Endodermal cell (in vitro differentiated cells): ENCODE results near the gene WNT7B. TPM values are rescaled to one million over a fixed set of nuclear protein-coding genes. Genes with fewer than 3 reads are reported as not detected.

ENCODE experiments used
- DNase-seq: peaks from one replicate; pipeline ENCODE4 v3.0.0-alpha.2; 2017
- H3K27ac ChIP-seq: 2 replicates; pipeline ENCODE4 v1.5.1; 2013; ENCODE audit warnings: mild to moderate bottlenecking, low read depth, low read length, moderate library complexity
- H3K27me3 ChIP-seq: 2 replicates; pipeline ENCODE4 v1.6.1; 2013; ENCODE audit warnings: mild to moderate bottlenecking, low read length, moderate library complexity; ENCODE audit not compliant: insufficient read depth, control insufficient read depth, poor library complexity, severe bottlenecking
- H3K36me3 ChIP-seq: 2 replicates; pipeline ENCODE4 v1.7.0; 2013; ENCODE audit warnings: mild to moderate bottlenecking, low read length, moderate library complexity; ENCODE audit not compliant: control insufficient read depth, insufficient read depth
- H3K4me1 ChIP-seq: one replicate; pipeline ENCODE4 v1.7.0; 2013; ENCODE audit warnings: low read length; ENCODE audit not compliant: control insufficient read depth, insufficient read depth
- H3K4me3 ChIP-seq: 2 replicates; pipeline ENCODE4 v1.5.1; 2013; ENCODE audit warnings: mild to moderate bottlenecking, low read length, moderate library complexity
- H3K9ac ChIP-seq: 2 replicates; pipeline ENCODE4 v1.6.1; 2013; ENCODE audit warnings: mild to moderate bottlenecking, low read length, moderate library complexity; ENCODE audit not compliant: poor library complexity, severe bottlenecking; ENCODE audit errors: extremely low read depth
- H3K9me3 ChIP-seq: 2 replicates; pipeline ENCODE4 v1.6.1; 2013; ENCODE audit warnings: mild to moderate bottlenecking, low read length, moderate library complexity; ENCODE audit not compliant: control insufficient read depth
- H3K27ac Mint-ChIP-seq: 2 replicates; pipeline ENCODE4 v1.8.0; 2020; ENCODE audit warnings: mixed read lengths
- H3K27me3 Mint-ChIP-seq: 2 replicates; pipeline ENCODE4 v1.8.0; 2021; ENCODE audit warnings: mild to moderate bottlenecking, mixed read lengths; ENCODE audit not compliant: insufficient read depth
- H3K36me3 Mint-ChIP-seq: 2 replicates; pipeline ENCODE4 v1.8.0; 2020; ENCODE audit warnings: low read depth, mixed read lengths
- H3K4me1 Mint-ChIP-seq: 2 replicates; pipeline ENCODE4 v1.8.0; 2020; ENCODE audit warnings: mixed read lengths
- H3K4me3 Mint-ChIP-seq: 2 replicates; pipeline ENCODE4 v1.8.0; 2020; ENCODE audit warnings: mild to moderate bottlenecking, moderate library complexity, mixed read lengths
- H3K9me3 Mint-ChIP-seq: 2 replicates; pipeline ENCODE4 v1.8.0; 2020; ENCODE audit warnings: mild to moderate bottlenecking, mixed read lengths
- WGBS, 2 experiments: methylation state at CpG; one replicate each; pipeline versions ENCODE4 v1.1.5 to v1.1.7; 2013; ENCODE audit warnings: missing lambda C conversion rate in 2 of 2, mixed read lengths in 1 of 2; ENCODE audit not compliant: insufficient coverage in 1 of 2, insufficient read length in 1 of 2; 5-methylcytosine and 5-hydroxymethylcytosine counted together
- total RNA-seq, 2 donors: library from RNA; stranded (reverse); fragmentation: NEBNext Ultra II Directional in 1 of 2; extraction: Animal tissue kit (Norgen Biotek cat#: 25700) in 1 of 2; gene quantifications; 2 replicates in 1 of 2; 3 replicates in 1 of 2; pipeline ENCODE4 v1.2.1, GENCODE V29; 2021
- TF ChIP-seq, protein P1 (sequence below): fragments of 200-600 bp; sonication (generic); conservative IDR thresholded peaks from 2 replicates; pipeline ENCODE4 v1.5.0; 2021; ENCODE audit warnings: antibody characterized with exemption, mild to moderate bottlenecking

WNT7B gene
- total RNA-seq, 2 donors from 2014 or later, result not detected

DNA sequence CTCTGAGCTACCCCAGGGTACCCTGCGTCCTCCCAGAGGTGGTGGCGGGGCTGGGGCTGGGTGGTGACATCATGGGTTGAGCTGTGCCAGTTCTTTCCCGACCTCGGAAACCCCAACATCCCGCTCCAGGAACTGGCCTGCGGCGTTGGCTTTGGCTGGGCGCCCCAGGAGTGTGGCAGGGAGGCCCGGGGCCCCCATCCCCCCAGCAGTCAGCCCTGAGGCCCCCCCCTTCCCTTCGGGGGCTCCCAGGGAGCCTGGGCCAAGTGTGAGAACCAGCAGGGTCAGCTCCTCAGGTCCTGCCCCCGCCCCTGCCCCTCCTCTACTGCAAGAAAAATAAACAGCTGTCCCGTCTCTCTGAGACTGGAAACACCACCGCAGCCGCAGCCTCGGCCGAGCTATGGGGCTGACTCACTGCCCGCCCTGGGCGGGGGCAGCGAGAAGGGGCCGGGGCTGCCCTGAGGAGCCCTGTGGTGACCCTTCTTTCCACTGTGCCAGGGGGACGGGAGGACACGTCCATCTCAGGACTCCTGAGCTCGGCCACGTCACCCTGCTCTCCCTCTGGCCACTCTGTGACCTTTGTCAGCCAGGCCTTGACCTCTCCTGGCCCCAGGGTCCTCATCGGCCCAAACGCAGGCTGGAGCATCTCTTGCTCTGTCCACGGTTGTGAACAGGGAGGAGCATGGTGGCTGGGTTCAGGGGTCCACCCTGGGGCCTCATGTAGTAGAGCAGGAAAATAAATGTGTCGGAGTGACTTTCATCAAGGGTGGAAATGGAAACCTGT is 73.4 kb downstream of the WNT7B start:
- no peak overlapping the region for H3K27ac ChIP-seq
- WGBS, 2 experiments, result 79 to 86% methylated on average over 16 to 28 of the region's 28 CpGs
- no peak overlapping the region for H3K4me3 ChIP-seq
- Mint-ChIP-seq H3K4me1 (no peaks in the 10 kb centered on the region), H3K36me3 (no peaks in the 10 kb centered on the region), H3K27ac (no peak overlapping the region), H3K27me3 (no peaks in the 10 kb centered on the region), H3K4me3 (no peak overlapping the region), H3K9me3 (no peaks in the 10 kb centered on the region)
- no peak for DNase-seq
- H3K9ac ChIP-seq, result no peak overlapping the region
- H3K9me3 ChIP-seq, result no peaks in the 10 kb centered on the region
- H3K36me3 ChIP-seq, result no peaks in the 10 kb centered on the region
- TF ChIP-seq, protein P1, sequence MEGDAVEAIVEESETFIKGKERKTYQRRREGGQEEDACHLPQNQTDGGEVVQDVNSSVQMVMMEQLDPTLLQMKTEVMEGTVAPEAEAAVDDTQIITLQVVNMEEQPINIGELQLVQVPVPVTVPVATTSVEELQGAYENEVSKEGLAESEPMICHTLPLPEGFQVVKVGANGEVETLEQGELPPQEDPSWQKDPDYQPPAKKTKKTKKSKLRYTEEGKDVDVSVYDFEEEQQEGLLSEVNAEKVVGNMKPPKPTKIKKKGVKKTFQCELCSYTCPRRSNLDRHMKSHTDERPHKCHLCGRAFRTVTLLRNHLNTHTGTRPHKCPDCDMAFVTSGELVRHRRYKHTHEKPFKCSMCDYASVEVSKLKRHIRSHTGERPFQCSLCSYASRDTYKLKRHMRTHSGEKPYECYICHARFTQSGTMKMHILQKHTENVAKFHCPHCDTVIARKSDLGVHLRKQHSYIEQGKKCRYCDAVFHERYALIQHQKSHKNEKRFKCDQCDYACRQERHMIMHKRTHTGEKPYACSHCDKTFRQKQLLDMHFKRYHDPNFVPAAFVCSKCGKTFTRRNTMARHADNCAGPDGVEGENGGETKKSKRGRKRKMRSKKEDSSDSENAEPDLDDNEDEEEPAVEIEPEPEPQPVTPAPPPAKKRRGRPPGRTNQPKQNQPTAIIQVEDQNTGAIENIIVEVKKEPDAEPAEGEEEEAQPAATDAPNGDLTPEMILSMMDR, result no peak
- H3K4me1 ChIP-seq, result no peaks in the 10 kb centered on the region
- H3K27me3 ChIP-seq, result no peaks in the 10 kb centered on the region

DNA sequence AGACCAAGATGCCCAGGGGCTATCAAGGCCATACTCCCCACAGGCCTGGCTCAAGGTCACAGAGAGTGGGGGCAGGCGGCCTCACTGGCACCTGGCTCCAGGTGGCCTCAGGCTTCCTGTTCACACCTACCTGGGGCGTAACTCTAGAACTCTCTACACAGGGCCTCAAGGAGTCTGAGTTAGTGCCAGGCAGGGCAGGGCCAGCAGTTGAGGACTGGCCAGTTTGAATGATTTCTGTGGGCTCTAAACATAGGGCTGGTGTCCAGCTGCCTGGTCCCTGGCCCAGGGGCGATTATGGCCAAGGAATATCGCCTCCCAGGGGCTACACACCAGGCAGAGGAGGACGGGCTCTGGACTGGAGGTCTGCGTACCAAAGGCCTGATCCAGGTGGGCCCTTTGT is 79.2 kb downstream of the WNT7B start:
- Mint-ChIP-seq H3K4me3 (no peak overlapping the region), H3K27me3 (no peaks in the 10 kb centered on the region), H3K36me3 (no peaks in the 10 kb centered on the region), H3K27ac (no peak overlapping the region), H3K4me1 (no peaks in the 10 kb centered on the region), H3K9me3 (no peaks in the 10 kb centered on the region)
- WGBS, 2 experiments, result 90 to 97% methylated on average over 5 to 6 of the region's 6 CpGs
- H3K9ac ChIP-seq, result no peak overlapping the region
- H3K4me3 ChIP-seq, result no peak overlapping the region
- H3K36me3 ChIP-seq, result no peaks in the 10 kb centered on the region
- TF ChIP-seq, protein P1, result no peak
- no peaks in the 10 kb centered on the region for H3K27me3 ChIP-seq
- no peak overlapping the region for H3K27ac ChIP-seq
- no peaks in the 10 kb centered on the region for H3K9me3 ChIP-seq
- H3K4me1 ChIP-seq, result no peaks in the 10 kb centered on the region
- DNase-seq, result no peak

DNA sequence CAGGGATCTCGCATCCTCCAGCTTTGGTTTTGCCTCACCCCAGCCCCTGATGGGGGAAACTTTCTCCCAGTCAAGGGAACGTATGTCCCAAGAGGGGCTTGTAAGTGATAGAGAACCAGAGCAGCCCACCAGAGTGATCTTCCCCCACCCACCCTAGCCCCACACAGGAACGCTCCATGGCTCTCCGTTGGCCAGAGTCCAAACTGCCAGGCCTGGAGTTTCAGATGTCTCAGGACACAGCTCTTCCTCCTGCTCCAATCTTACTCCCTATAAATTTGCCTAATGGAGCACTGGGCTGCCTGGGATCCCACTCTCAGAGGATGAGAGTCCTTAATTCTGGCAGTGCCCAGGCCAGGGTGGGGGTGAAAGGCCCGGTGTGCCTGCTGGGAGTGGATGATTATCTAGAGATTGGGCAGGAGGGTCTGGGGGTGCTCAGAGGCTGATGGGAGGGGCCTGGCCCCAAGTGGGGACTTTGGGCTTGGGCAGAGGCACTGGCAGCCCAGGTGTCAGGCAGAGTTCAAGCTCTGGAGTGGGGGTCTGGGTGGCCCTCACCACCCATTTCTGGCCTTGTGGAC is 79.9 kb downstream of the WNT7B start:
- TF ChIP-seq, protein P1, result no peak
- Mint-ChIP-seq H3K4me1 (no peaks in the 10 kb centered on the region), H3K27ac (no peak overlapping the region), H3K36me3 (no peaks in the 10 kb centered on the region), H3K27me3 (no peaks in the 10 kb centered on the region), H3K9me3 (no peaks in the 10 kb centered on the region), H3K4me3 (no peak overlapping the region)
- DNase-seq, result no peak
- Histone ChIP-seq H3K4me3 (no peak overlapping the region), H3K27ac (no peak overlapping the region), H3K36me3 (no peaks in the 10 kb centered on the region), H3K4me1 (no peaks in the 10 kb centered on the region), H3K9ac (no peak overlapping the region), H3K9me3 (no peaks in the 10 kb centered on the region), H3K27me3 (no peaks in the 10 kb centered on the region)
- 95 to 96% methylated on average over 3 to 5 of the region's 5 CpGs for WGBS, 2 experiments
